ENCODE measurements around the gene DLG2.

- TF ChIP-seq CTCF (IDR thresholded peaks at IDR 0.05; ENCODE audit: extremely low read depth in 1 of 2, insufficient read depth in 1 of 2, low read depth in 1 of 2, low read length in 2 of 2) (no peak), MAX (IDR thresholded peaks at IDR 0.05; ENCODE audit: insufficient read depth, insufficient read length) (no peak), EZH2 (IDR thresholded peaks at IDR 0.05; ENCODE audit: borderline replicate concordance, low read depth, low read length, severe bottlenecking) (no peak), POLR2AphosphoS5 (IDR thresholded peaks at IDR 0.05; ENCODE audit: insufficient read depth, low read depth, low read length) (no peak), POLR2A (IDR thresholded peaks at IDR 0.05; ENCODE audit: low read depth, low read length) (no peak), MYC (IDR thresholded peaks at IDR 0.05; ENCODE audit: low read depth, low read length) (no peak)
These were observed 637.0 kb downstream of the DLG2 start for GRCh38 chr11:84990141-84990540.
